Skeletal muscle cell (primary cell): Measurements from ENCODE around the gene PLAAT4.
"Not testable (repeated sequence)": the region's sequence is repeated elsewhere in the genome, so short reads cannot be mapped to it uniquely, and the experiment has no call there.

Source experiments
- DNase-seq: peaks from one replicate; pipeline ENCODE4 v3.0.0-alpha.2; 2010; ENCODE audit warnings: low read depth
- H3K4me3 ChIP-seq: 2 replicates; pipeline ENCODE4 v1.5.1; 2011; ENCODE audit warnings: low read depth, mild to moderate bottlenecking, control low read depth, low read length, moderate library complexity

Gene PLAAT4

DNA sequence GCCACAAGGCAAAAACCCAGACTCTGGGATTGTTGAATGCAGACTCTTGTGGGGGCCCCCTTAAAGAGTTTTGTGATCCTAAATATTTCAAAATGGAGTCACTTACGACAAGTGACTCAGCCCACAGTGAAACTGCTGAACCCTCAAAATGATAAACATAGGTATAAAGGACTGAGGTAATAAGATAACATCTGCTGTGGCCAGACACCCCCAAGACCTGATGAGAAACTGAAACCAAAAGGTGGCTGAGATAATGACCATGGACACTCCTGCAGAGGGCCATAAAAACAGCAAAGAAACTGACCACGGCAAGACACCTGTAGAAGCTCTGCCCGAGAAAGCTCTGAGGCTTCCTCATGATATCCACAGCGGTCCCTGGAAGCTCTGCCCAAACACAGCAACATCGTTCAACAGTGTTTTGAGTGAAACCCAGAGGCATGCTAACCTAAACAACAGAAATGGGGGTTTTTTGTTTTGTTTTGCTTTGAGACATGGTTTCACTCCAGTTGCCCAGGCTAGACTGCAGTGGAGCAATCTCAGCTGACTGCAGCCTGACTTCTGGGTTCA is 1.6 kb upstream of the PLAAT4 start:
- H3K4me3 ChIP-seq: no peak overlapping the region

DNA sequence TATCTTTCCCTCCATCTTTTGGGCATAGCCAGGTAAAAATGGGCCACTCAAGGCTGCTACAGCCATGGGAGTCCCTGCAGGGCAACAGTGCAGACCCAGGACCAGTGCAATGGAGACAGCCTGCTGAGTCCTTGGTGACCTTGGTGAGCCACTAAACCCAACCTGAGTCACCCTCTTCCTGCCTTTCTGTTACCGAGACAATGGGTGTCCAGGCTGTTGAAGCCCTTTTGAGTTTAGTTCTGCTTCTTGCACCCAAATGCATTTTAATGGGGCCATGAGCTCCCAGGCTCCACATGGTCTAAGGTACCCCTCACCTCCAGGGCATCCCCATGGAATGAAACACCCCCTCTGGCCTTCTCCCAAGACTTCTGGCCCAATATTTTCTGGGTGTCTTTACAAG is 874 bp upstream of the PLAAT4 start:
- no peak overlapping the region for H3K4me3 ChIP-seq

More for the DNA sequence above, 1.6 kb upstream of the PLAAT4 start:
- DNase-seq: no peak

DNA sequence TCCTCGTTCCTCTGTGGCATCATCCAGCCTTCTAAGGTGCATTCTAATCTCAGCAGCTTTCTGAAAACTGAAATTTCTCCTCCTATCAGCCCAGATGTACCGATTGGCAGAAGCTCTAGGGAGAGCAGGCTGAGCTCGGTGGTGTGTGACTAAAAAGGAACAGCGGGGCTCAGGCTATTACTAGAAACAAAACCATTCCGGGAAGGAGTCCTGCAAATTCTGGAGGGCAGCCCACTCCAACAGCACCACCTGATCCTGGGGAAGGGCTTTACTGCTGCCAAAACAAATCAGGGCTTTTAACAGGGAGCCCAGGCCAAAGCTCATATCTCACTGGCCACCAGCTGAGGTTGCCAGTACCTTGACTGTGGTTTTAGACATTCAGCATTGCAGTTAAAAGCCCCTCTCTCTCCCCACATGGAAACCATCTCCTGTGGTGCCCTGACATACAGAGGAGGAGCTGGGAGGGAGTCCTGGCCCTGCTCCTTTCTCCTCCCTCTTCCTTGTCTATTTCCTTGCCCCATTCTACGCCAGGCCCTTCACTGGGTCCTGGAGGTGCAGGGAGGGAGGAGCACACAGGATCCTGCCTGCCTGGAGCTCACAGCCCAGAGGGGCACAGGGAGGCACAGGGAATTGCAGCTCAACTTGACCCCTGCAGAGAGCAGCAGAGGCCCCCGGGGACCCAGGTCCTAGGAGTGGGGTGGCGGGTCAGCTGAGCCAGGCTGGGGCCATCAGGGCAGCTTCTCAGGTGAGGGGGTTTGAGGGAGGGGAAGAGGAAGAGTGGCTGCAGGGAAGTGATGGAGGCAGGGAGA is 889 bp downstream of the PLAAT4 start:
- no peak for DNase-seq
- H3K4me3 ChIP-seq: peak overlapping the region; percentile 30

More for the DNA sequence above, 874 bp upstream of the PLAAT4 start:
- DNase-seq: no peak

DNA sequence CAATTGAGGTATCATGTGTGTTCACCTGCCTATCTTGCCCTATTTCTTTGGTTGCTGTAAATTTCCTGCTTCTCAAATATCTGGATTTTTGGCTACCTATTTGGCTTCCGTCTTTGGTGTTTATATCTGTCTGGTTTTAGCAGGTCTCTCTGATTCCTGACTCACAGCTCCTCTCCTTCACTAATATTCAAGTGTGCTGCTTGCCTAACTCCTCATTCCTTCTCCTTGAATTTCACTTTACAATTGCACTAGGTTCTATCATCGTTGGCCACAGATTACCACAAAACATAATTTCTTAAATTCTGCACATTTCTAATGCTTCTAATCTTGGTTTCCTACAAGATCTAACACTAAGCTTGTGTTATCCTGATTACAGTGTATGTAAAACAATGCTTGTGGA is 5.9 kb downstream of the PLAAT4 start:
- DNase-seq, H3K4me3 ChIP-seq: not testable (repeated sequence)

DNA sequence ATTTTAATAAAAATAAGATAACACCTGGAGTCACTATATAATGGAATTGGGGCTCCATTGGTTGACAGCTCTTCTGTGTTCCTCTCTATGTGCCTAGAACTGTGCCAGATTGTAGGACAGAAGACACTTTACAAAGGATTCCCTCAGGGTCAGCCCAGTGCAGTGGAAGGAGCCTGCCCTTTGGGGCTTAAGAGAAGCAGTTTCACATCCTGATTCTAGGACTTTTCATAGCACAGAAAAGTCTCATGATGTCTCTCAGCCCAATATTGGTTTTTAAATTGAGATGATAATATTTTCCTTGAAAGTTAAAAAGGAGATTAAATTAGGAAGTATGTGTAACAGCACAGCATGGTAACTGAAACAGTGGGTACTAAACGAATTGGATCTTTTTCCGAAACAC is 7.1 kb downstream of the PLAAT4 start:
- DNase-seq: no peak
- no peak overlapping the region for H3K4me3 ChIP-seq

DNA sequence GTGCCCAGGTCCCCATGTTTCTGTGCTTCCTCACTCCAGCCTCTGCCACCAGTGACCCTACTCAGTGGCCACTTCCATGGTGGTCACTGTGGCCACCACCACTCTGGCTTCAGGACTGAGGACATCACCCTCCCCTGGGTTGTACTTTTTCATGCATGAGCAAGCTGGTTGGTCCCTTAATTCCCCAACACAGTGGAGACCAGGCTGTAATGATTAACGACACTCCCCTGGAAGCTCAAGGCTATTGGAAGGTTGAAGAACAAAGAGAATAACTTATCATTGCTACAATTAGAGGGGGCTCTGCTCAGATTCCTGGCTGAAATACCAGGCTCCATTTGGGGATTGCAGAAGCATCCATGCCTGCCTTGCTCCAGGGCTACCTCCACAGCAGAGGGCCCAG is 10.5 kb downstream of the PLAAT4 start:
- H3K4me3 ChIP-seq: no peak overlapping the region
- DNase-seq: no peak

DNA sequence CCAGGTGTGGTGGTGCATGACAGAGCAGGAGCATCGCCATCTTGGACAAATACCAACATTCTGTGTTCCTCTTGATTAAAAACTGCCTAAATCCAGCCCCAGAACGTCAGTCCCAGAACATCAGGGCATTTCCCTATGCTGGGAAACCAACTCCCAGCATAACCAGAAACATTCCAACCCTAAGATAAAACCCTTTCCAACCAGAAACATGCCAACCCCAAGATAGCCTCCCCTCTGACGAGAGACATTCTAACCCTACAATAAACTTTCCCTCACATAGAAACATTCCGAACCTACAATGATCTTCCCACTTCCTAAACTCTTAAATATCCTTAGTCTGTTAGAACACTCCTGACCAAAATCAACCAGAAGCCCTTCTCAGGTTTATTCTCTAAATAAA is 11.6 kb downstream of the PLAAT4 start:
- no peak for DNase-seq
- H3K4me3 ChIP-seq: no peak overlapping the region

DNA sequence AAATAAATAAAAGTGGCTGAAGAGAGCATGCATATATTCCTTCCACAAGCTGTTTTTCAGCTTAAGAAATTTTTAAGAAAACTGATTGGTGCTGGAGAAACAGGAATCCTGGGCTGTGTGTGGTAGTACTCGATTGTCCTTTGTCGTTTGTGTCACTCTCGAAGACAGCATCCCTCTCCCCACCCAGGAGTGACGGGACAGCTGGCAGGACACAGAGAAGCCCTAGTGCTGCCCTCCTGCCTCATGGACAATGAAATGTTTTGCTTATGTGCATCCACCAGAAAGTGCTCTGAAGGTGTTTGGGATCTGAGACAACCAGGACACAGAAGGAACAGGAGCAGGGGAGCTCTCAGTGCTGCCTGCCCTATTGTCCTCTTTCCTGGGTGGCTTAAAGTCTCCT is 12.8 kb downstream of the PLAAT4 start:
- no peak for DNase-seq
- no peak overlapping the region for H3K4me3 ChIP-seq

DNA sequence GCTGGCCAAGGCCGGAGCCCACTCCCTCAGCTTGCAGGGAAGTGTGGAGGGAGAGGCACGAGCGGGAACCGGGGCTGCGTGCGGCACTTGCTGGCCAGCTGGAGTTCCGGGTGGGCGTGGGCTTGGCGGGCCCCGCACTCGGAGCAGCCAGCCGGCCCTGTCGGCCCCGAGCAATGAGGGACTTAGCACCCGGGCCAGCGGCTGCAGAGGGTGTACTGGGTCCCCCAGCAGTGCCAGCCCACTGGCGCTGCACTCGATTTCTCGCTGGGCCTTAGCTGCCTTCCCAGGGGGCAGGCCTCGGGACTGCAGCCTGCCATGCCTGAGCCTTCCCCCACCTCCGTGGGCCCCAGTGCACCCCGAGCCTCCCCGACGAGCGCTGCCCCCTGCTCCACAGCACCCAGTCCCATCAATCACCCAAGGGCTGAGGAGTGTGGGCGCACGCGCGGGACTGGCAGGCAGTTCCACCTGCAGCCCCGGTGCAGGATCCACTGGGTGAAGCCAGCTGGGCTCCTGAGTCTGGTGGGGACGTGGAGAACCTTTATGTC is 13.6 kb downstream of the PLAAT4 start:
- DNase-seq, H3K4me3 ChIP-seq: not testable (repeated sequence)

DNA sequence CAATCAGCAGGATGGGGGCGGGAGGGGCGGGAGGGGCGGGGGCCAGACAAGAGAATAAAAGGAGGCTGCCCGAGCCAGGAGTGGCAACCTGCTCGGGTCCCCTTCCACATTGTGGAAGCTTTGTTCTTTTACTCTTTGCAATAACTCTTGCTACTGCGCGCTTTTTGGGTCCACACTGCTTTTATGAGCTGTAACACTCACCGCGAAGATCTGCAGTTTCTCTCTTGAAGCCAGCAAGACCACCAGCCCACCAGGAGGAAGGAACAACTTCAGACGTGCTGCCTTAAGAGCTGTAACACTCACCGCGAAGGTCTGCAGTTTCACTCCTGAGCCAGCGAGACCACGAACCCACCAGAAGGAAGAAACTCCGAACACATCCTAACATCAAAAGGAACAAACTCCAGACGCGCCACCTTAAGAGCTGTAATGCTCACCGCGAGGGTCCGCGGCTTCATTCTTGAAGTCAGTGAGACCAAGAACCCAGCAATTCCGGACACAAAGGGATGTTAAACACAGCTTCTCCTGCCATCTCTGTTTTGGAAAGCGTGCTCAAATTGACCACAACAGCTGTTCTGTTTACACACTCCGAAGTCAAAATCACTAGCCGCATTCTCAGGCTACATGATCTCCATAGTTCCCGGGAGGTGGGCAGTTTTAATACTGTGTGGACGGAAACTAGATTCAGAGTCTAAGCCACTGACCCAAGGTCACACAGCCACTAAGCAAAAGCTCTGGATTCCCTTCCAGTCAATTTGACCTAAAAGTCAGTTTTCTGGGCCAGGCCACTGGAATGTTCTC is 14.7 kb downstream of the PLAAT4 start:
- no peak for DNase-seq
- H3K4me3 ChIP-seq: no peak overlapping the region

DNA sequence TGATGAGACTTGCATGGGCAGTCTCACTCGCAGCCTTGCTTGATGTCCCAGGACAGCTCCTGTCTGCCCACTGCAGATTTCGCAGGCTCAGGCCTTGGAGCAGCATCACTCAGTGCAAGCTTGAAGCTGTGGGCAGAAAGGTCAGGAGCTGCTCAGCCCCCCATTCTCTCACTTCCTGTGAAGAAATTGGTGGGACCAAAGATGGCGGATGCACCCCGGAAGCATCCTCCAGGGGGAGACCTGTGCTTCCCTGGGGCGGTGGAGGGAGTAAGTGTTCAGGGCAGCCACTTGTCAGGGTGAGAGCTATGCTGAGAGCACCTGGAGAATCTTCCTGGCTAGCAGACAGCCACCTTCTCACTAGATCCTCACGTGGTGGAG is 15.3 kb downstream of the PLAAT4 start:
- DNase-seq: no peak

DNA sequence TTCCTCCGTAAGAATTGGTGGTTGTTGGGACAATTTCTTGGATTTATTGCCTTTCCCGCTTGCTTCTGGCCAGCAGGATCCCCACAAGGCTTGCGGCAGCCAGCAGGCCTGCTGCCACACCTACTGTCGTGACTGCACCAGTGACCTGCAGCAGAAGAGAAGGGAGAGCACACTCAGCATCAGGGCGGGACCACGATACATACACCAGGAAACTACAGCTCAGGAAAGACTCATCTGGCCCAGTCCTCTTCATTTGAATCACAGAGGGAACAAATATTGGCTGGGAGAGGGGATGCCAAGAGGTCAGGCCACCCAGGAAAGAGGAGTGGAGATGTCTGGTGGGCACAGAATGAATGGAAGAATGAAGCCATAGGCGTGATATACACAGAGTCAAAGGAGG is 16.3 kb downstream of the PLAAT4 start:
- H3K4me3 ChIP-seq: no peak overlapping the region
- DNase-seq: no peak

More for the DNA sequence above, 15.3 kb downstream of the PLAAT4 start:
- H3K4me3 ChIP-seq: no peak overlapping the region

DNA sequence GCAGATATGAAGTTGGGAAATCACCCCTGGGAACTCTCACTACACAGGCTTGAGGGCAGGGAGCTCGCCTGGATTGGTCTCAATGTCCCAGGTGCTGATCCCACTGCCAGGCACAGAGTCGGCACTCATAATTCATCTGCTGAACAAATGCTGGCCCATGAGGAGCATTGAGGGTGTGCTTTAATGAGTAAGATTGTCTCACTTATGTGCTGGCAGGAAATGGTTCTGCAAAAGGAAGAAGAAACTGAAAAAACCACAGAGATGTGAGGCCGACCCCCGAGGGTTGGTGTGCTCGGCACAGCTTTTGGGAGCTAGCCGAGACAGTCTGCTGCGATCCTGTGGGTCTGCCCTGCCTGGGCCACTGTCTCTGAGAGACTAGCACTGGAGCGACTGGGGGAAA is 17.2 kb downstream of the PLAAT4 start:
- no peak for DNase-seq
- no peak overlapping the region for H3K4me3 ChIP-seq

DNA sequence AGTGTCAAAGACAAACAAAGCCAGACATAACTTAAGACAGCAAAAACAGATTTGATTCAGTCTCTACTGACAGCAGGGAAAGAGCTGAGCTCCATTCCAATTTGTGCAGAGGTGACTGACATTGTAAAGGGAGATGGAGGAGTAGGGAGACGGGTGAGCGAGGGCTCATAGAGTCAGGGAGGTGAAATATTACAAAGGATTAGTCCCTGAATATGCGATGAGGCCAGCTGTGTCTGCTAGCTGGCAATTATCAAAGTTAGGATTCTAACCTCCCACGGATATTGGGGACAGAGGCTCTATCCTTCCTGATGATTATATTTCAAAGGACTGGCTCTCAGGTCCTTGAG is 18.2 kb downstream of the PLAAT4 start:
- no peak for DNase-seq
- no peak overlapping the region for H3K4me3 ChIP-seq

DNA sequence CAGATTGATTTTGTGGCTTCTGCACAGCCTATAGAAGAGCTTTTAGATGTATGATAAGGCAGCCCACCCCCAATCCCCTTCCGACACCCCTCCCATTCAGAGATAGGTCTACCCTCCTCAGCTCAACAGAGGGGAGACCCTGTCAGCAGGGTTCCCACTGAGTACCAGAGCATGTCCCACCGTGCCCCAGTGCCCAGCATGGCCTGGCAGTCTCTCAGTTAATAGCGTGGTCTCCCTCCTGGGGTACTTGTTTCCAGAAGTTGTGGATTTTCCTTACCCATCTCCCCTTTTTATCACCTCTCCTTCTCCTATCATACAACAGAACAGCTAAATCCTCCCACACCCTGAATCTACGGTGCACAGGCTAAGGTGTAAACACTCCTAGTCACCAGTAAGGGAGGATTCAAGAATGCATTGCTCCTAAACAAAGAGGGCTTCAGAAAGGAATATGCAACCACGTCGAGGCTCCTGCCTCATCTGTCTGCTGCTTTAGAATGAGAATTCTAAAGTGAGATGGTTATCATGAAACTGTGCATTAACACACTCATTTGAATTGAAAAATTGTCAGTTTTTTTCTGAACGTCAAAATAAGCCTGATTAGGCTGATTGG is 19.9 kb downstream of the PLAAT4 start:
- DNase-seq: no peak
- H3K4me3 ChIP-seq: no peak overlapping the region

DNA sequence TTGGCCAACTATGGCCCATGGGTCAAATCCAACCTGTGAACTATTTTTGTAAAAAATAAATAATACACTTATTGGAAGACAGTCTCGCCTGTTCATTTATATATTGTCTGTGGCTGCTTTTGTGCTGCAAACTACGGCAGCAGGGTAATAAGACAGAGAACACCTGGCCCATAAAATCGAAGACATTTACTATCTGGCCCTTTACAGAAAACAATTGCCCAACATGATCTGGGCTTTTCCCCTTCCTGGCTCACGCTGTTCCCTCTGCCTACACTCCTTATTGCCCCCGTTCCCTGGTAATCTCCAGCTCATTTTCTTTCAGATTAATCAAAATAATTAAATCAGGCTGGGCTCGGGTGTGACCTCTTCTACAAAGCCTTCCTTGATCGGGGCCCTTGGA is 21.0 kb downstream of the PLAAT4 start:
- no peak for DNase-seq
- no peak overlapping the region for H3K4me3 ChIP-seq

DNA sequence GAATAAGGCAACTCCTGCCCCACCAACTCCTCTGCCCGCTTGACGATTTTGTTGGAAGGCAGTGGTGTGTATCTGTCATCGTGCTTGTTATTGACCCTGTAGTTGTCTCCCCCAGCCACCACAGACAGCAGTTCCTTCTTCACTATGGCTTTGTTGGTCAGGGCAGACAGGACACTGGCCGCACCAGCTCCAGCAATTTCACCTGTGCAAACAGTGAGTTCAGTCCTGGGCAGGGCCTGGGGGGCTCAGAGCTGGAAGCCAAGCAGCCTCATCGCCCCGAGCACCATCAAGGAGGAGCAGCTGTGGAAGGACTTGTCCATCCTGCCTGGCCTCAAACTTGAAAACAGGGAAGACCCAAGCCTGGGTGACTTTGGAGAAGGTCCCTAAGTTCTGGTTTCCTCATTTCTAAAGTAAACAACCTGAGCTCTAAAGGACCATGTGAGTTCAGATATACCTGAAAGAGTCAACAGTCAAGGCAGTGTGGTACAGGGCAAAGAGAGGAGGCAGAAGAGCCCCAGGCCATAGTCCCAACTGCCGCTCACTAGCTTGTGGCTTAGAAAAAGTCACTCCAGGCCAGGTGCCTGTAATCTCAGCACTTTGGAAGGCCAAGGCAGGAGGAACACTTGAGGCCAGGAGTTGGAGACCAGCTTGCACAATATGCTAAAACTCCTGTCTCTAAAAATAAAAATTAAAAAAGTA is 22.0 kb downstream of the PLAAT4 start:
- DNase-seq: no peak
- no peak overlapping the region for H3K4me3 ChIP-seq

DNA sequence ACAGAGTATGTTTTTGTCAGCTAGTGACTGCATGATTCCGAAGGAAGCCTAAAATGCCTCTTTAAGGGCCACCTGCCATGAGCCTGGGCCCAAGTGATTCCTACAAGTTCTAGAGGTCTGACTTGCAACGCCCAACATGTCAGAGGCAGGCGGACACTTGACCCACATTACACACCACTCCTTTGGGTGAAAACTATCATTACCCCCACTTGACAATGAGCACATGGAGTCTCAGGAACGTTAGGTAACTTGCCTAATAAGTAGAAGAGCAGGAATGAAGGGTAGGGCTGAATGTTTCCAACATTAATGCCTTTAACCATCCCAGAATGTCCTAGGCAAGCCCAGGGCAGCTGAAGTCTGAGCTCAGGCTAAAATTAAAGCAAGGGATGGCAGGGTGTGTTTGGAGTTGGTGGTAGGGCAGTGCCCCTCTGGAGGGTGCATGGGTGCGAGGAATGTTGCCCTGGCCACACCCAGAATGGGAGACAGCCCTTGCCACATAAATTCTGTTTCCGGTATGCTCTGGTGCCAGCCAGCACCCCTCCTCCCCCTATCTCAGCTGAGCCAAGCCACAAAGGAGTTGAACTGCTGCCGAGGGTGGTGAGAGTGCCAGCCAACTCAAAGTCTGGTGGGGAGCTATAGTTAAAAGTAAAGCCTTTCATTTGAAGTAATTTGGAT is 24.0 kb downstream of the PLAAT4 start:
- H3K4me3 ChIP-seq: no peak overlapping the region

More for the DNA sequence above, 24.0 kb downstream of the PLAAT4 start:
- no peak for DNase-seq
